Neural progenitor cell (in vitro differentiated cells): Measurements from ENCODE around the gene ADAMTS6.

Experiments used
- EZH2 ChIP-seq: fragments of 200-600 bp; sonication (generic); IDR thresholded peaks from 2 replicates; pipeline ENCODE4 v1.6.1; 2017; ENCODE audit warnings: antibody characterized with exemption, mild to moderate bottlenecking, moderate library complexity
- EZH2phosphoT487 ChIP-seq: fragments of 200-600 bp; sonication (generic); IDR thresholded peaks from 2 replicates; pipeline ENCODE4 v1.6.1; 2017; ENCODE audit warnings: antibody characterized with exemption
- TF ChIP-seq, protein P1 (sequence below): fragments of 200-600 bp; sonication (generic); IDR thresholded peaks from 2 replicates; pipeline ENCODE4 v1.5.1; 2017; ENCODE audit warnings: antibody characterized with exemption, mild to moderate bottlenecking

DNA sequence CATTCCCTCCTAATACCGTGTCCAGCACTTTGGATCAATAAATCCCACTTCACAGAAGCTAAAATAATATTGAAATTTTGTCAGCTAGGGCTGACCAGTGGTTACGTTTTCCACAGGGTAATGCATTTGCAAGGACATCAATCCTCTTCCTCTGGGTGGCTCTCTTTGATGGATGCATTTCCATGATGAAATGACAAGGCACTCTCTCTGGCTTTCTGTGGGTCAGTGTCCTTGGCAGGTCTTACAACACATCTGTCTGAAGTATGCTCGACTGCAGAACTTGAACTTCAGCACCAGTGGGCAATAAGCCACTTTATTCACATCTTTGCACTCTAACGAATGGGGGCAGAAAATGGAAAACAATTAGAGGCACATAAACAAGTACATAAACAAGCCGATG, 330.1 kb downstream of the ADAMTS6 start:
- TF ChIP-seq, protein P1, sequence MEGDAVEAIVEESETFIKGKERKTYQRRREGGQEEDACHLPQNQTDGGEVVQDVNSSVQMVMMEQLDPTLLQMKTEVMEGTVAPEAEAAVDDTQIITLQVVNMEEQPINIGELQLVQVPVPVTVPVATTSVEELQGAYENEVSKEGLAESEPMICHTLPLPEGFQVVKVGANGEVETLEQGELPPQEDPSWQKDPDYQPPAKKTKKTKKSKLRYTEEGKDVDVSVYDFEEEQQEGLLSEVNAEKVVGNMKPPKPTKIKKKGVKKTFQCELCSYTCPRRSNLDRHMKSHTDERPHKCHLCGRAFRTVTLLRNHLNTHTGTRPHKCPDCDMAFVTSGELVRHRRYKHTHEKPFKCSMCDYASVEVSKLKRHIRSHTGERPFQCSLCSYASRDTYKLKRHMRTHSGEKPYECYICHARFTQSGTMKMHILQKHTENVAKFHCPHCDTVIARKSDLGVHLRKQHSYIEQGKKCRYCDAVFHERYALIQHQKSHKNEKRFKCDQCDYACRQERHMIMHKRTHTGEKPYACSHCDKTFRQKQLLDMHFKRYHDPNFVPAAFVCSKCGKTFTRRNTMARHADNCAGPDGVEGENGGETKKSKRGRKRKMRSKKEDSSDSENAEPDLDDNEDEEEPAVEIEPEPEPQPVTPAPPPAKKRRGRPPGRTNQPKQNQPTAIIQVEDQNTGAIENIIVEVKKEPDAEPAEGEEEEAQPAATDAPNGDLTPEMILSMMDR = no peak
- TF ChIP-seq EZH2phosphoT487 (no peak), EZH2 (no peak)
